ENCODE data around the gene SIRT5.

DNA sequence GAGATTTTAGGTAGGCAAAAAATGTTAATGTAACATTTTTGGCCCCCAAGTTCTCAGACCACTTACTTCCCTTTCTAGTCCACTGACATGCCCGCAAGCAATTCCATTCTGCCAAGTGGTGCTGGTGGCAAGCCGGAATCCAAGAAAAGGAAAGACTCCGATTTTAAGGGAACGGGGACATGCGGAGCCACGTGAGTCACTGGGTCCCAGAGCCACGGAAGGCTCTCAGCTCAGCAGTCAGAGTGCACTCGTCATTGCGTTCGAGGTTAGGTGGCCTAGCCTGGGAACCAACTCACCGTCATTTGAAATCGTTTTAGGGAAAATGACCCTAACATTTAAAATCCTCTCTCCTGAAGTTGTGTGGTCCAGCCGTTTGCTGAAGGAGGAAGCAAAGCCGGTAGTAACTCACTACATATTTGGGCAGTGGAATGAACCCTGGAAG lies 711 bp upstream of the SIRT5 start:
- no peak for TF ChIP-seq POLR2A (IDR thresholded peaks at IDR 0.05)
- TF ChIP-seq, protein P1, sequence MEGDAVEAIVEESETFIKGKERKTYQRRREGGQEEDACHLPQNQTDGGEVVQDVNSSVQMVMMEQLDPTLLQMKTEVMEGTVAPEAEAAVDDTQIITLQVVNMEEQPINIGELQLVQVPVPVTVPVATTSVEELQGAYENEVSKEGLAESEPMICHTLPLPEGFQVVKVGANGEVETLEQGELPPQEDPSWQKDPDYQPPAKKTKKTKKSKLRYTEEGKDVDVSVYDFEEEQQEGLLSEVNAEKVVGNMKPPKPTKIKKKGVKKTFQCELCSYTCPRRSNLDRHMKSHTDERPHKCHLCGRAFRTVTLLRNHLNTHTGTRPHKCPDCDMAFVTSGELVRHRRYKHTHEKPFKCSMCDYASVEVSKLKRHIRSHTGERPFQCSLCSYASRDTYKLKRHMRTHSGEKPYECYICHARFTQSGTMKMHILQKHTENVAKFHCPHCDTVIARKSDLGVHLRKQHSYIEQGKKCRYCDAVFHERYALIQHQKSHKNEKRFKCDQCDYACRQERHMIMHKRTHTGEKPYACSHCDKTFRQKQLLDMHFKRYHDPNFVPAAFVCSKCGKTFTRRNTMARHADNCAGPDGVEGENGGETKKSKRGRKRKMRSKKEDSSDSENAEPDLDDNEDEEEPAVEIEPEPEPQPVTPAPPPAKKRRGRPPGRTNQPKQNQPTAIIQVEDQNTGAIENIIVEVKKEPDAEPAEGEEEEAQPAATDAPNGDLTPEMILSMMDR (IDR thresholded peaks at IDR 0.05) = no peak

Measured in thyroid gland (tissue), 4 donors.